K562 (cell line): ENCODE measurements around the gene RPL11. TPM values are rescaled to one million over a fixed set of nuclear protein-coding genes. Genes with fewer than 3 reads are reported as not detected.

Experiments
- CBFB ChIP-seq: sonication (generic); formaldehyde crosslinking; IDR thresholded peaks from 2 replicates; pipeline ENCODE4 v1.4.0; 2020; ENCODE audit warnings: mild to moderate bottlenecking, missing genetic modification reagents
- CXXC5 ChIP-seq: fragments of 250-450 bp; sonication (Bioruptor Pico); IDR thresholded peaks from 2 replicates; pipeline ENCODE4 v1.8.0; 2022; ENCODE audit warnings: inconsistent platforms, mild to moderate bottlenecking, moderate library complexity
- E2F5 ChIP-seq: sonication (generic); formaldehyde crosslinking; IDR thresholded peaks from 2 replicates; pipeline ENCODE4 v1.8.0; 2022; ENCODE audit warnings: mild to moderate bottlenecking, missing genetic modification reagents
- ELF4 ChIP-seq: fragments of 450-650 bp; formaldehyde crosslinking; IDR thresholded peaks from 2 replicates; pipeline ENCODE4 v1.4.0; 2022; ENCODE audit warnings: missing genetic modification characterization
- EP400 ChIP-seq: fragments of 450-650 bp; IDR thresholded peaks from 2 replicates; pipeline ENCODE4 v1.6.1; 2017; ENCODE audit warnings: antibody characterized with exemption, mild to moderate bottlenecking, moderate library complexity
- FIP1L1 ChIP-seq: fragments of 200-400 bp; formaldehyde crosslinking; IDR thresholded peaks from 2 replicates; pipeline ENCODE4 v1.6.1; 2018; ENCODE audit warnings: mild to moderate bottlenecking, low read depth, low read length; ENCODE audit not compliant: poor library complexity, severe bottlenecking
- FOSL1 ChIP-seq: fragments of 200-800 bp; sonication (Bioruptor generic); conservative IDR thresholded peaks from 2 replicates; pipeline ENCODE4 v1.6.1; 2016; ENCODE audit warnings: missing genetic modification characterization, missing compliant biosample characterization
- FOXK2 ChIP-seq, 2 experiments: fragments of 450-650 bp; IDR thresholded peaks in 1 of 2; conservative IDR thresholded peaks in 1 of 2; 2 replicates each; pipeline ENCODE4 v1.6.1; 2016; ENCODE audit warnings: low read depth in 2 of 2, mild to moderate bottlenecking in 1 of 2
- HIVEP1 ChIP-seq: fragments of 250-450 bp; sonication (Bioruptor Pico); IDR thresholded peaks from 2 replicates; pipeline ENCODE4 v1.4.0; 2020; ENCODE audit warnings: mild to moderate bottlenecking
- KDM1A ChIP-seq, 2 experiments: fragments of 450-650 bp; IDR thresholded peaks; 2 replicates each; pipeline ENCODE4 v1.6.1; 2016; ENCODE audit warnings: mild to moderate bottlenecking in 2 of 2
- KLF1 ChIP-seq: fragments of 450-650 bp; IDR thresholded peaks from 2 replicates; pipeline ENCODE4 v1.6.1; 2016; ENCODE audit warnings: missing genetic modification characterization, missing compliant biosample characterization
- L3MBTL2 ChIP-seq: fragments of 450-650 bp; IDR thresholded peaks from 2 replicates; pipeline ENCODE4 v1.6.1; 2016; ENCODE audit warnings: mild to moderate bottlenecking, moderate library complexity
- MAFF ChIP-seq: IDR thresholded peaks from 2 replicates; pipeline ENCODE4 v1.6.1; 2012; ENCODE audit warnings: low read length, improper control_type of control experiment
- MEIS2 ChIP-seq: fragments of 450-650 bp; IDR thresholded peaks from 2 replicates; pipeline ENCODE4 v1.6.1; 2014; ENCODE audit warnings: mild to moderate bottlenecking; ENCODE audit not compliant: partially characterized antibody
- MTA3 ChIP-seq: fragments of 450-650 bp; formaldehyde crosslinking; IDR thresholded peaks from 2 replicates; pipeline ENCODE4 v1.6.1; 2017; ENCODE audit warnings: mild to moderate bottlenecking, borderline replicate concordance
- MYNN ChIP-seq, 2 experiments: sonication (generic); formaldehyde crosslinking in 1 of 2; IDR thresholded peaks; 2 replicates each; pipeline versions ENCODE4 v1.5.0 to v1.6.1; 2016 to 2020; ENCODE audit warnings: antibody characterized with exemption in 1 of 2, missing genetic modification reagents in 1 of 2
- NRF1 ChIP-seq, 2 experiments: fragments of 450-650 bp; IDR thresholded peaks in 1 of 2; conservative IDR thresholded peaks in 1 of 2; 2 replicates each; pipeline ENCODE4 v1.6.1; 2014; ENCODE audit warnings: mild to moderate bottlenecking in 2 of 2
- PHF20 ChIP-seq: fragments of 450-650 bp; IDR thresholded peaks from 2 replicates; pipeline ENCODE4 v1.6.1; 2018; ENCODE audit not compliant: partially characterized antibody
- RBFOX2 ChIP-seq: fragments of 200-400 bp; formaldehyde crosslinking; IDR thresholded peaks from 2 replicates; pipeline ENCODE4 v1.6.1; 2017; ENCODE audit warnings: low read depth, mild to moderate bottlenecking, low read length, moderate library complexity
- TAF9B ChIP-seq: fragments of 450-650 bp; IDR thresholded peaks from 2 replicates; pipeline ENCODE4 v1.6.1; 2018; ENCODE audit warnings: mild to moderate bottlenecking; ENCODE audit not compliant: partially characterized antibody
- ZFP1 ChIP-seq: fragments of 450-650 bp; formaldehyde crosslinking; IDR thresholded peaks from 2 replicates; pipeline ENCODE4 v1.4.0; 2020; ENCODE audit warnings: mild to moderate bottlenecking, mixed read lengths
- polyA plus RNA-seq, 8 experiments: library from polyadenylated mRNA; depleted of rRNA in 4 of 8; stranded (reverse) in 5 of 8; unstranded in 3 of 8; fragments of >200 nt; fragmentation: Nextera tagmentation in 2 of 8; fragmentation: Illumina TruSeq in 1 of 8; extraction: Ambion mirVana in 2 of 8; extraction: Trizol in 1 of 8; gene quantifications; 2 replicates each; pipeline versions ENCODE4 v1.2.1 to v1.2.3, GENCODE V29; 2011 to 2014; ENCODE audit warnings: inconsistent platforms in 1 of 8, missing spikeins in 1 of 8
- total RNA-seq, 7 experiments: library from RNA; depleted of rRNA in 6 of 7; stranded (reverse); fragments of >200 nt in 6 of 7; fragmentation: Illumina TruSeq in 2 of 7; extraction: Trizol in 2 of 7; gene quantifications; 2 replicates each; pipeline versions ENCODE4 v1.2.1 to v1.2.3, GENCODE V29; 2011 to 2021; ENCODE audit warnings: low replicate concordance in 1 of 7
- TF ChIP-seq, protein P1 (sequence below): IDR thresholded peaks from 2 replicates; pipeline ENCODE4 v1.6.1; 2011; ENCODE audit not compliant: insufficient read length; ENCODE audit errors: extremely low read depth

Gene RPL11
- total and polyA plus RNA-seq, 9 of the 15 experiments (the other 6 are each of a cell fraction or from before 2014, with no cell fraction given), result 1,781 to 4,526 (median 3,111) TPM

GRCh38 chr1:23691499-23692307 lies at the start of gene RPL11 (continued):
- TF ChIP-seq NRF1 (conservative IDR thresholded peaks at IDR 0.05 in 1 of 2, IDR thresholded peaks at IDR 0.05 in 1 of 2) (peak; percentile 38 to 55; a peak in 2 of 4 replicates), E2F5 (peak; percentile 94), L3MBTL2 (peak; percentile 65; the same call in 1 of the 2 replicates), CBFB (CRISPR knock-in tag) (peak; percentile 42; the same call in 1 of the 2 replicates), RBFOX2 (peak; percentile 100), CXXC5 (peak; percentile 60), EP400 (peak; percentile 99), FOXK2 (conservative IDR thresholded peaks at IDR 0.05 in 1 of 2, IDR thresholded peaks at IDR 0.05 in 1 of 2; ENCODE audit: low read depth in 2 of 2) (no peak; a peak in 3 of 4 replicates), FIP1L1 (peak; percentile 91), HIVEP1 (CRISPR knock-in tag) (0 out of 2 replicates have a peak, but pooled peaks have one; percentile 3), FOSL1 (tag) (0 out of 2 replicates have a peak, but pooled peaks have one; percentile 58), MYNN (IDR thresholded peaks at IDR 0.05) (peak; percentile 25; the same call in 1 of the 2 replicates), MYNN (CRISPR knock-in tag; IDR thresholded peaks at IDR 0.05) (no peak), ELF4 (CRISPR knock-in tag) (peak; percentile 17; the same call in 1 of the 2 replicates), ZFP1 (CRISPR knock-in tag) (no peak), TAF9B (peak; percentile 100), PHF20 (peak; percentile 97), MEIS2 (peak; percentile 17), MTA3 (peak; percentile 93), MAFF (no peak; the same call in 1 of the 2 replicates), KLF1 (tag) (peak; percentile 35; the same call in 1 of the 2 replicates), KDM1A (IDR thresholded peaks at IDR 0.05) (no peak)
- TF ChIP-seq, protein P1, sequence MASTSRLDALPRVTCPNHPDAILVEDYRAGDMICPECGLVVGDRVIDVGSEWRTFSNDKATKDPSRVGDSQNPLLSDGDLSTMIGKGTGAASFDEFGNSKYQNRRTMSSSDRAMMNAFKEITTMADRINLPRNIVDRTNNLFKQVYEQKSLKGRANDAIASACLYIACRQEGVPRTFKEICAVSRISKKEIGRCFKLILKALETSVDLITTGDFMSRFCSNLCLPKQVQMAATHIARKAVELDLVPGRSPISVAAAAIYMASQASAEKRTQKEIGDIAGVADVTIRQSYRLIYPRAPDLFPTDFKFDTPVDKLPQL, result peak; percentile 92
